HepG2 (cell line): Measurements from ENCODE around the gene ZFAND3. TPM values are rescaled to one million over a fixed set of nuclear protein-coding genes. Genes with fewer than 3 reads are reported as not detected.

Experiments used
- ATAC-seq: fragments of 200-7000 bp; cut with Tn5 transposase; 3 replicates; pipeline ENCODE4 v1.9.1; 2020; ENCODE audit warnings: mild to moderate bottlenecking, moderate library complexity
- BruUV-seq: library from RNA; stranded (reverse); fragments of 400-500 nt; replicated peaks from 2 replicates; lab custom pipeline; 2021; lab: Mats Ljungman, UMichigan
- CTCF ChIA-PET: fragments of 300-600 bp; formaldehyde crosslinking; extraction: SDS; loops from one replicate; lab custom pipeline; 2021; ENCODE audit warnings: low total read pairs, inconsistent platforms, low intra/inter-chr PET ratio; lab: Yijun Ruan, JAX
- POLR2A ChIA-PET: fragments of 350-600 bp; sonication (Branson Sonifier 250); formaldehyde crosslinking; loops from one replicate; lab custom pipeline; 2020; ENCODE audit warnings: antibody characterized with exemption, inconsistent platforms; lab: Yijun Ruan, JAX
- DNase-seq: peaks from one replicate; pipeline ENCODE4 v3.0.0-alpha.2; 2015; ENCODE audit warnings: low spot score
- FAIRE-seq: peaks from 3 replicates; lab custom pipeline; 2011; peaks lifted over from hg19 to GRCh38; lab: Jason Lieb, UNC
- H2AFZ ChIP-seq: one replicate; pipeline ENCODE4 v1.6.1; 2011; ENCODE audit warnings: low read length, inconsistent platforms
- H3K27ac ChIP-seq: fragments of 300-600 bp; 3 replicates; pipeline ENCODE4 v1.8.0; 2011; ENCODE audit warnings: mixed run types, mild to moderate bottlenecking, mixed read lengths, low read length, inconsistent platforms; ENCODE audit not compliant: insufficient read depth; ENCODE audit errors: extremely low read length
- H3K27me3 ChIP-seq, 2 experiments: fragments of 200-600 bp in 1 of 2; 2 replicates in 1 of 2; 3 replicates in 1 of 2; pipeline versions ENCODE4 v1.6.0 to v1.8.0; 2011; ENCODE audit warnings: low read length in 2 of 2, mild to moderate bottlenecking in 2 of 2, moderate library complexity in 2 of 2, inconsistent platforms in 1 of 2; ENCODE audit not compliant: insufficient read depth in 2 of 2, control insufficient read depth in 1 of 2
- H3K36me3 ChIP-seq, 2 experiments: fragments of 200-600 bp in 1 of 2; replicated peaks in 1 of 2; 2 replicates in 1 of 2; 3 replicates in 1 of 2; pipeline versions ENCODE4 v1.5.1 to v1.8.0; 2011; ENCODE audit warnings: low read length in 2 of 2, inconsistent platforms in 1 of 2; ENCODE audit not compliant: insufficient read depth in 2 of 2, control insufficient read depth in 1 of 2
- H3K4me1 ChIP-seq: 2 replicates; pipeline ENCODE4 v1.5.1; 2012; ENCODE audit warnings: low read length, inconsistent platforms; ENCODE audit not compliant: insufficient read depth
- H3K4me2 ChIP-seq: 2 replicates; pipeline ENCODE4 v1.6.0; 2011; ENCODE audit warnings: low read depth, low read length, inconsistent platforms
- H3K4me3 ChIP-seq, 3 experiments: fragments of 200-600 bp in 1 of 3; sonication (generic), shearing (Covaris generic) in 1 of 3; replicated peaks in 1 of 3; 2 replicates each; pipeline ENCODE4 v1.5.1; 2011 to 2016; ENCODE audit warnings: low read length in 3 of 3, inconsistent platforms in 2 of 3, low read depth in 2 of 3, mild to moderate bottlenecking in 2 of 3, control low read depth in 1 of 3, mixed read lengths in 1 of 3; ENCODE audit not compliant: insufficient read depth in 1 of 3
- H3K79me2 ChIP-seq: one replicate; pipeline ENCODE4 v1.6.1; 2011; ENCODE audit warnings: low read length, inconsistent platforms; ENCODE audit not compliant: insufficient read depth
- H3K9ac ChIP-seq: 2 replicates; pipeline ENCODE4 v1.6.0; 2011; ENCODE audit warnings: mild to moderate bottlenecking, low read depth, low read length, inconsistent platforms; ENCODE audit not compliant: insufficient read depth
- H3K9me3 ChIP-seq: 2 replicates; pipeline ENCODE4 v1.5.1; 2012; ENCODE audit warnings: mild to moderate bottlenecking, low read length
- H4K20me1 ChIP-seq: 2 replicates; pipeline ENCODE4 v1.6.0; 2011; ENCODE audit warnings: inconsistent platforms, mild to moderate bottlenecking, low read length, moderate library complexity; ENCODE audit not compliant: insufficient read depth
- ARNT2 ChIP-seq: sonication (generic); formaldehyde crosslinking; IDR thresholded peaks from 2 replicates; pipeline ENCODE4 v1.8.0; 2022; ENCODE audit warnings: mild to moderate bottlenecking, low read depth, missing genetic modification reagents, moderate library complexity
- CEBPG ChIP-seq: IDR thresholded peaks from 2 replicates; pipeline ENCODE4 v1.6.1; 2016
- MBD4 ChIP-seq: IDR thresholded peaks from 2 replicates; pipeline ENCODE4 v1.6.1; 2012; ENCODE audit warnings: low read length, inconsistent platforms, borderline replicate concordance
- MEIS2 ChIP-seq: sonication (generic); formaldehyde crosslinking; IDR thresholded peaks from 2 replicates; pipeline ENCODE4 v1.9.0; 2021; ENCODE audit warnings: mild to moderate bottlenecking, missing genetic modification reagents
- NONO ChIP-seq, 2 experiments: fragments of 450-650 bp in 1 of 2; sonication (generic) in 1 of 2; formaldehyde crosslinking in 1 of 2; IDR thresholded peaks in 1 of 2; conservative IDR thresholded peaks in 1 of 2; 2 replicates each; pipeline versions ENCODE4 v1.6.1 to v1.8.0; 2017 to 2022; ENCODE audit warnings: mild to moderate bottlenecking in 1 of 2, missing genetic modification reagents in 1 of 2, moderate library complexity in 1 of 2
- NR2F1 ChIP-seq, 2 experiments: fragments of 450-650 bp in 1 of 2; formaldehyde crosslinking in 1 of 2; IDR thresholded peaks; 2 replicates each; pipeline versions ENCODE4 v1.5.0 to v1.6.1; 2016 to 2020; ENCODE audit warnings: mild to moderate bottlenecking in 1 of 2, missing compliant biosample characterization in 1 of 2, missing genetic modification reagents in 1 of 2, moderate library complexity in 1 of 2
- RARG ChIP-seq: sonication (generic); formaldehyde crosslinking; IDR thresholded peaks from 2 replicates; pipeline ENCODE4 v1.4.0; 2020; ENCODE audit warnings: low read depth, mild to moderate bottlenecking, missing genetic modification reagents
- REPIN1 ChIP-seq: sonication (generic); formaldehyde crosslinking; IDR thresholded peaks from 2 replicates; pipeline ENCODE4 v1.8.0; 2022; ENCODE audit warnings: missing genetic modification reagents, low read depth, mild to moderate bottlenecking, borderline replicate concordance
- RFXANK ChIP-seq: IDR thresholded peaks from 2 replicates; pipeline ENCODE4 v1.6.1; 2016
- SMARCE1 ChIP-seq: fragments of 450-650 bp; IDR thresholded peaks from 2 replicates; pipeline ENCODE4 v1.6.1; 2017; ENCODE audit warnings: borderline replicate concordance
- SRSF1 ChIP-seq: fragments of 200-400 bp; formaldehyde crosslinking; optimal IDR thresholded peaks from 2 replicates; pipeline ENCODE3; 2017; ENCODE audit warnings: mild to moderate bottlenecking, low read depth, low read length, moderate library complexity
- SRY ChIP-seq: sonication (generic); formaldehyde crosslinking; IDR thresholded peaks from 2 replicates; pipeline ENCODE4 v1.8.0; 2022; ENCODE audit warnings: mild to moderate bottlenecking, missing genetic modification reagents
- TEAD2 ChIP-seq: sonication (generic); formaldehyde crosslinking; IDR thresholded peaks from 2 replicates; pipeline ENCODE4 v1.9.0; 2021; ENCODE audit warnings: missing genetic modification reagents
- ZBTB1 ChIP-seq: sonication (generic); formaldehyde crosslinking; IDR thresholded peaks from 2 replicates; pipeline ENCODE4 v1.4.0; 2020; ENCODE audit warnings: missing genetic modification reagents, borderline replicate concordance
- ZBTB20 ChIP-seq: sonication (generic); formaldehyde crosslinking; IDR thresholded peaks from 2 replicates; pipeline ENCODE4 v1.8.1; 2023; ENCODE audit warnings: missing genetic modification reagents, low read depth, mild to moderate bottlenecking, borderline replicate concordance
- ZNF225 ChIP-seq: sonication (generic); formaldehyde crosslinking; IDR thresholded peaks from 2 replicates; pipeline ENCODE4 v1.4.0; 2020; ENCODE audit warnings: mild to moderate bottlenecking, missing genetic modification reagents
- ZNF850 ChIP-seq: sonication (generic); formaldehyde crosslinking; conservative IDR thresholded peaks from 2 replicates; pipeline ENCODE4 v1.9.0; 2021; ENCODE audit warnings: mild to moderate bottlenecking, missing genetic modification reagents
- ZNF883 ChIP-seq: sonication (generic); formaldehyde crosslinking; IDR thresholded peaks from 2 replicates; pipeline ENCODE4 v1.5.1; 2020; ENCODE audit warnings: mild to moderate bottlenecking, missing genetic modification reagents; ENCODE audit errors: not compliant biosample characterization
- WGBS: methylation state at CpG from one replicate; pipeline ENCODE4 v1.1.6; 2017; ENCODE audit warnings: low lambda C conversion rate; 5-methylcytosine and 5-hydroxymethylcytosine counted together
- in situ Hi-C: cut with HindIII; loops from 2 replicates; pipeline ENCODE4 v1.10.0; 2017; ENCODE audit warnings: low pct_unique_long_range_greater_than_20kb; ENCODE audit not compliant: extremely low pct_ligation_motif_present
- intact Hi-C: fragments of 100-400 bp; cut with micrococcal nuclease; formaldehyde crosslinking; loops from one replicate; pipeline ENCODE4 v1.10.0; 2022; ENCODE audit not compliant: unreplicated experiment
- polyA plus RNA-seq, 8 experiments: library from polyadenylated mRNA; depleted of rRNA in 3 of 8; stranded (reverse) in 7 of 8; unstranded in 1 of 8; fragments of >200 nt; fragmentation: Illumina TruSeq in 4 of 8; extraction: Trizol in 4 of 8; gene quantifications; 2 replicates each; pipeline versions ENCODE4 v1.2.1 to v1.2.3, GENCODE V29; 2011 to 2016; ENCODE audit warnings: low read depth in 4 of 8, missing spikeins in 1 of 8, mixed read lengths in 1 of 8; ENCODE audit not compliant: insufficient read depth in 1 of 8
- total RNA-seq, 5 experiments: library from RNA; depleted of rRNA; stranded (reverse); fragments of >200 nt; fragmentation: Illumina TruSeq; extraction: Trizol; gene quantifications; 2 replicates each; pipeline ENCODE4 v1.2.3, GENCODE V29; 2016; ENCODE audit warnings: low read depth in 1 of 5
- TF ChIP-seq, protein P1 (sequence below): sonication (generic); formaldehyde crosslinking; IDR thresholded peaks from 2 replicates; pipeline ENCODE4 v1.9.0; 2021; ENCODE audit warnings: missing genetic modification reagents, borderline replicate concordance

ZFAND3 gene
- total and polyA plus RNA-seq, 2 of the 13 experiments (the other 11 are each of a cell fraction or from before 2014, with no cell fraction given), result 16.4 to 17.1 TPM

DNA sequence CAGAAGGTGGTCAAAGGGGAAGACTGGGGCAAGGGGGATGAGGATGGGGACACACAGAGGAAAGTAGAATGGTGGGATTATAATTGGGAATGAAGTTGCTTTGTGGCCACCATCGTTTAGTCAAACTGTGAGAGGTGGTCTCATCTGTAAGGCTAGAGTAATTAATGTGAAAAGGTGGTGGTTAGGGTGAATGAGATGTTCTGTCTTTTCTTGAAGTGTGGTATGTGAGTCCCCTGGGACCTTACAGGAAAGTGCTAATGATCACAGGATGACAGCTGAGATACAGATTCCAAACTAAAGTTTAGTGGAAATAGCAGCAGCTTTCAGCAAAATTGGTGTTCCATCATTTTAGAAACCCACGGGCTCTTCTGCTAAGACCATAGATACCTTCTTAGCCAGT is 10.7 kb downstream of the ZFAND3 start:
- no peak for ATAC-seq
- Histone ChIP-seq H3K4me3 (no peak overlapping the region), H4K20me1 (peaks cover 33% of the 10 kb centered on the region), H3K27me3 (no peaks in the 10 kb centered on the region), H3K79me2 (peaks cover 95% of the 10 kb centered on the region), H3K36me3 (peaks cover 0 to 5% of the 10 kb centered on the region in 2 experiments; a peak in 2 of 5 replicates), H3K9ac (no peak overlapping the region), H3K27ac (no peak overlapping the region), H3K9me3 (peaks cover 6% of the 10 kb centered on the region; the same call in 1 of the 2 replicates), H3K4me1 (peaks cover 25% of the 10 kb centered on the region), H2AFZ (no peak overlapping the region), H3K4me2 (no peak overlapping the region)
- intact Hi-C loops, result no loop called here
- ChIA-PET CTCF (no interaction called here), POLR2A (no interaction called here)
- in situ Hi-C loops, result no loop called here
- TF ChIP-seq, protein P1, sequence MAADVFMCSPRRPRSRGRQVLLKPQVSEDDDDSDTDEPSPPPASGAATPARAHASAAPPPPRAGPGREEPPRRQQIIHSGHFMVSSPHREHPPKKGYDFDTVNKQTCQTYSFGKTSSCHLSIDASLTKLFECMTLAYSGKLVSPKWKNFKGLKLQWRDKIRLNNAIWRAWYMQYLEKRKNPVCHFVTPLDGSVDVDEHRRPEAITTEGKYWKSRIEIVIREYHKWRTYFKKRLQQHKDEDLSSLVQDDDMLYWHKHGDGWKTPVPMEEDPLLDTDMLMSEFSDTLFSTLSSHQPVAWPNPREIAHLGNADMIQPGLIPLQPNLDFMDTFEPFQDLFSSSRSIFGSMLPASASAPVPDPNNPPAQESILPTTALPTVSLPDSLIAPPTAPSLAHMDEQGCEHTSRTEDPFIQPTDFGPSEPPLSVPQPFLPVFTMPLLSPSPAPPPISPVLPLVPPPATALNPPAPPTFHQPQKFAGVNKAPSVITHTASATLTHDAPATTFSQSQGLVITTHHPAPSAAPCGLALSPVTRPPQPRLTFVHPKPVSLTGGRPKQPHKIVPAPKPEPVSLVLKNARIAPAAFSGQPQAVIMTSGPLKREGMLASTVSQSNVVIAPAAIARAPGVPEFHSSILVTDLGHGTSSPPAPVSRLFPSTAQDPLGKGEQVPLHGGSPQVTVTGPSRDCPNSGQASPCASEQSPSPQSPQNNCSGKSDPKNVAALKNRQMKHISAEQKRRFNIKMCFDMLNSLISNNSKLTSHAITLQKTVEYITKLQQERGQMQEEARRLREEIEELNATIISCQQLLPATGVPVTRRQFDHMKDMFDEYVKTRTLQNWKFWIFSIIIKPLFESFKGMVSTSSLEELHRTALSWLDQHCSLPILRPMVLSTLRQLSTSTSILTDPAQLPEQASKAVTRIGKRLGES (CRISPR knock-in tag), result no peak
- TF ChIP-seq TEAD2 (CRISPR knock-in tag) (no peak), CEBPG (CRISPR knock-in tag) (no peak), NR2F1 (CRISPR knock-in tag; IDR thresholded peaks at IDR 0.05) (no peak), SMARCE1 (no peak), ARNT2 (CRISPR knock-in tag) (no peak), ZBTB20 (CRISPR knock-in tag) (no peak), ZNF850 (CRISPR knock-in tag) (no peak), SRSF1 (no peak), RARG (CRISPR knock-in tag) (no peak), ZBTB1 (CRISPR knock-in tag) (no peak), NONO (IDR thresholded peaks at IDR 0.05) (no peak), NONO (CRISPR knock-in tag; conservative IDR thresholded peaks at IDR 0.05) (no peak), ZNF225 (CRISPR knock-in tag) (no peak), RFXANK (CRISPR knock-in tag) (no peak), ZNF883 (CRISPR knock-in tag) (no peak), MEIS2 (no peak), SRY (CRISPR knock-in tag) (no peak), REPIN1 (CRISPR knock-in tag) (no peak), MBD4 (no peak)
- WGBS, result 99% methylated on average over 2 of the region's 2 CpGs
- no peak for DNase-seq
- BruUV-seq, result no TSS peak
- no peak for FAIRE-seq
